Endothelial cell of umbilical vein (primary cell): Measurements from ENCODE around the gene AJM1. TPM values are rescaled to one million over a fixed set of nuclear protein-coding genes. Genes with fewer than 3 reads are reported as not detected.

Experiments
- BruUV-seq: library from RNA; stranded (reverse); fragments of 400-500 nt; replicated peaks from 2 replicates; lab custom pipeline; 2021; lab: Mats Ljungman, UMichigan
- CTCF ChIA-PET: fragments of 300-600, 350-600 bp; sonication (Branson Sonifier 250); formaldehyde crosslinking; loops from one replicate; lab custom pipeline; 2021; ENCODE audit warnings: antibody characterized with exemption, inconsistent platforms; lab: Charles Lee
- POLR2A ChIA-PET: fragments of 300-600, 350-600 bp; sonication (Branson Sonifier 250); formaldehyde crosslinking; loops from one replicate; lab custom pipeline; 2021; ENCODE audit warnings: antibody characterized with exemption, inconsistent platforms; lab: Charles Lee
- DNase-seq: peaks from one replicate; pipeline ENCODE4 v3.0.0-alpha.2; 2011; ENCODE audit warnings: low read depth, low spot score
- FAIRE-seq: peaks from 2 replicates; lab custom pipeline; 2011; peaks lifted over from hg19 to GRCh38; lab: Jason Lieb, UNC
- H2AFZ ChIP-seq: 2 replicates; pipeline ENCODE4 v1.6.0; 2012; ENCODE audit warnings: low read depth, low read length, control low read depth, inconsistent platforms
- H3K27ac ChIP-seq: 2 replicates; pipeline ENCODE4 v1.5.1; 2011; ENCODE audit warnings: low read depth, mild to moderate bottlenecking, control low read depth, low read length, moderate library complexity; ENCODE audit not compliant: insufficient read depth
- H3K27me3 ChIP-seq, 2 experiments: 2 replicates each; pipeline versions ENCODE4 v1.6.0 to v1.6.1; 2011; ENCODE audit warnings: low read length in 2 of 2, mixed read lengths in 1 of 2; ENCODE audit not compliant: control insufficient read depth in 2 of 2, insufficient read depth in 2 of 2
- H3K36me3 ChIP-seq, 2 experiments: 2 replicates in 1 of 2; 3 replicates in 1 of 2; pipeline ENCODE4 v1.5.1; 2011; ENCODE audit warnings: low read length in 2 of 2, mild to moderate bottlenecking in 1 of 2, moderate library complexity in 1 of 2; ENCODE audit not compliant: control insufficient read depth in 2 of 2, insufficient read depth in 2 of 2; ENCODE audit errors: extremely low read depth in 1 of 2
- H3K4me1 ChIP-seq: 3 replicates; pipeline ENCODE4 v1.5.1; 2011; ENCODE audit warnings: mild to moderate bottlenecking, low read length; ENCODE audit not compliant: control insufficient read depth, insufficient read depth; ENCODE audit errors: extremely low read depth
- H3K4me2 ChIP-seq: 2 replicates; pipeline ENCODE4 v1.6.1; 2011; ENCODE audit warnings: low read length, control low read depth, mixed read lengths; ENCODE audit not compliant: insufficient read depth
- H3K4me3 ChIP-seq, 3 experiments: fragments of 200-600 bp in 1 of 3; sonication (generic), shearing (Covaris generic) in 1 of 3; replicated peaks in 1 of 3; 2 replicates each; pipeline ENCODE4 v1.5.1; 2011 to 2016; ENCODE audit warnings: control low read depth in 3 of 3, low read length in 3 of 3, mild to moderate bottlenecking in 2 of 3, inconsistent platforms in 1 of 3, low read depth in 1 of 3, moderate library complexity in 1 of 3; ENCODE audit not compliant: insufficient read depth in 1 of 3
- H3K79me2 ChIP-seq: 2 replicates; pipeline ENCODE4 v1.6.0; 2012; ENCODE audit warnings: low read length, inconsistent platforms; ENCODE audit not compliant: control insufficient read depth, insufficient read depth
- H3K9ac ChIP-seq: replicated peaks from 2 replicates; pipeline ENCODE3; 2011; ENCODE audit warnings: low read length, control low read depth; ENCODE audit not compliant: insufficient read depth; ENCODE audit errors: extremely low read depth
- H3K9me1 ChIP-seq: replicated peaks from 3 replicates; pipeline ENCODE4 v1.6.0; 2011; ENCODE audit warnings: mild to moderate bottlenecking, low read length; ENCODE audit not compliant: control insufficient read depth, insufficient read depth; ENCODE audit errors: extremely low read depth
- H3K9me3 ChIP-seq: replicated peaks from 2 replicates; pipeline ENCODE4 v1.5.1; 2012; ENCODE audit warnings: low read length, inconsistent platforms; ENCODE audit not compliant: control insufficient read depth, insufficient read depth
- H4K20me1 ChIP-seq: replicated peaks from 2 replicates; pipeline ENCODE3; 2011; ENCODE audit warnings: mild to moderate bottlenecking, low read length; ENCODE audit not compliant: control insufficient read depth, insufficient read depth; ENCODE audit errors: extremely low read depth
- EZH2 ChIP-seq: IDR thresholded peaks from 2 replicates; pipeline ENCODE4 v1.6.1; 2012; ENCODE audit warnings: borderline replicate concordance, low read depth, mild to moderate bottlenecking, moderate library complexity, low read length, inconsistent platforms; ENCODE audit not compliant: severe bottlenecking
- FOS ChIP-seq: IDR thresholded peaks from 2 replicates; pipeline ENCODE4 v1.6.1; 2011; ENCODE audit warnings: mild to moderate bottlenecking, low read length, moderate library complexity, borderline replicate concordance; ENCODE audit not compliant: insufficient read depth
- GATA2 ChIP-seq: IDR thresholded peaks from 2 replicates; pipeline ENCODE4 v1.7.0; 2011; ENCODE audit warnings: low read depth, mild to moderate bottlenecking, moderate library complexity, mixed read lengths, low read length; ENCODE audit not compliant: insufficient read length, insufficient read depth
- JUN ChIP-seq: IDR thresholded peaks from 2 replicates; pipeline ENCODE4 v1.6.1; 2011; ENCODE audit warnings: borderline replicate concordance, low read depth; ENCODE audit not compliant: insufficient read length, insufficient read depth
- MYC ChIP-seq: IDR thresholded peaks from one replicate; pipeline ENCODE4 v1.6.1; 2011; ENCODE audit warnings: mild to moderate bottlenecking, low read depth, low read length
- POLR2A ChIP-seq: IDR thresholded peaks from 2 replicates; pipeline ENCODE4 v1.6.1; 2012; ENCODE audit warnings: low read depth, mild to moderate bottlenecking, control low read depth, low read length
- POLR2AphosphoS5 ChIP-seq: IDR thresholded peaks from 2 replicates; pipeline ENCODE4 v1.6.1; 2012; ENCODE audit warnings: low read depth, mild to moderate bottlenecking, control low read depth, low read length, moderate library complexity; ENCODE audit not compliant: insufficient read depth
- dilution Hi-C: fragments of 300-500 bp; cut with MboI; formaldehyde crosslinking; loops from one replicate; pipeline ENCODE4 v1.15.0; 2019; ENCODE audit warnings: low sequenced_read_pairs; ENCODE audit not compliant: extremely low pct_ligation_motif_present
- intact Hi-C: fragments of 100-400 bp; cut with micrococcal nuclease; formaldehyde crosslinking; loops from one replicate; pipeline ENCODE4 v1.10.0; 2022
- polyA plus RNA-seq, 4 experiments: library from polyadenylated mRNA; depleted of rRNA in 3 of 4; stranded (reverse) in 3 of 4; unstranded in 1 of 4; fragments of >200 nt; gene quantifications; 2 replicates each; pipeline versions ENCODE4 v1.2.1 to v1.2.3, GENCODE V29; 2011 to 2012; ENCODE audit warnings: missing spikeins in 1 of 4
- total RNA-seq: library from RNA; stranded (reverse); gene quantifications from 2 replicates; pipeline ENCODE4 v1.2.3, GENCODE V29; 2021
- TF ChIP-seq, protein P1 (sequence below): IDR thresholded peaks from 2 replicates; pipeline ENCODE4 v1.6.1; 2011; ENCODE audit not compliant: insufficient read depth, insufficient read length
- TF ChIP-seq, protein P2 (sequence below), 2 donors: IDR thresholded peaks; 1 replicate in 1 of 2; 2 replicates in 1 of 2; pipeline ENCODE4 v1.5.1; 2011; ENCODE audit warnings: low read length in 2 of 2, mild to moderate bottlenecking in 2 of 2, moderate library complexity in 2 of 2, control low read depth in 1 of 2, inconsistent platforms in 1 of 2, low read depth in 1 of 2; ENCODE audit not compliant: insufficient read depth in 1 of 2; ENCODE audit errors: extremely low read depth in 1 of 2

AJM1 gene
- total and polyA plus RNA-seq, 2 donors (not counting 3 experiments of a cell fraction or from before 2014, with no cell fraction given) = 0.30 to 1.3 TPM

DNA sequence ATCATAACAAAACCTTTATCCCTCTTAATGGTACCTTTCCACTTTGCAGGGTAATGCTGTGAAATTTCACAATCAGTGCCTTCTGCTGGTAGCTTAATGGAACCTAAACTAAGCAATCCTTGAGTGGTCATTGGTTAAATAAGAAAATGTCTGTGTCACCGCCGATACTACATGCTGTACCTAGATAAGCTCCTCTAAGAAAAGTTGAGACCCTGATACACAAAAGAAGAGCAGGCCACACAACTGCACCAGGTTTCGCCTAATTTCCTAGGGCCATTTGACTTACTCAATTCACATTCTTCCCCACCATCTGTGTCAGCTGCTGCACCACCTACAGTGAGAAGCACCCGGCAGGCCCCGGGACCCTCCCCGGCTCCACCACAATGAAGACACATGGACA, 32.9 kb downstream of the AJM1 start:
- POLR2A ChIA-PET = no interaction called here
- Histone ChIP-seq H2AFZ (no peak overlapping the region), H3K9me3 (no peaks in the 10 kb centered on the region), H3K4me3 (no peak overlapping the region), H3K9me1 (no peaks in the 10 kb centered on the region), H3K4me2 (no peak overlapping the region), H3K36me3 (no peaks in the 10 kb centered on the region), H3K27ac (no peak overlapping the region), H3K27me3 (no peaks in the 10 kb centered on the region), H4K20me1 (no peaks in the 10 kb centered on the region), H3K79me2 (no peaks in the 10 kb centered on the region), H3K4me1 (no peaks in the 10 kb centered on the region), H3K9ac (no peak overlapping the region)
- intact Hi-C loops (no loop called here), dilution Hi-C loops (no loop called here)
- BruUV-seq = no TSS peak
- DNase-seq = no peak
- no peak for FAIRE-seq
- TF ChIP-seq POLR2AphosphoS5 (no peak), FOS (no peak), GATA2 (no peak), EZH2 (no peak), MYC (no peak), JUN (no peak), POLR2A (no peak)
- TF ChIP-seq, protein P1, sequence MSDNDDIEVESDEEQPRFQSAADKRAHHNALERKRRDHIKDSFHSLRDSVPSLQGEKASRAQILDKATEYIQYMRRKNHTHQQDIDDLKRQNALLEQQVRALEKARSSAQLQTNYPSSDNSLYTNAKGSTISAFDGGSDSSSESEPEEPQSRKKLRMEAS = no peak
- TF ChIP-seq, protein P2, sequence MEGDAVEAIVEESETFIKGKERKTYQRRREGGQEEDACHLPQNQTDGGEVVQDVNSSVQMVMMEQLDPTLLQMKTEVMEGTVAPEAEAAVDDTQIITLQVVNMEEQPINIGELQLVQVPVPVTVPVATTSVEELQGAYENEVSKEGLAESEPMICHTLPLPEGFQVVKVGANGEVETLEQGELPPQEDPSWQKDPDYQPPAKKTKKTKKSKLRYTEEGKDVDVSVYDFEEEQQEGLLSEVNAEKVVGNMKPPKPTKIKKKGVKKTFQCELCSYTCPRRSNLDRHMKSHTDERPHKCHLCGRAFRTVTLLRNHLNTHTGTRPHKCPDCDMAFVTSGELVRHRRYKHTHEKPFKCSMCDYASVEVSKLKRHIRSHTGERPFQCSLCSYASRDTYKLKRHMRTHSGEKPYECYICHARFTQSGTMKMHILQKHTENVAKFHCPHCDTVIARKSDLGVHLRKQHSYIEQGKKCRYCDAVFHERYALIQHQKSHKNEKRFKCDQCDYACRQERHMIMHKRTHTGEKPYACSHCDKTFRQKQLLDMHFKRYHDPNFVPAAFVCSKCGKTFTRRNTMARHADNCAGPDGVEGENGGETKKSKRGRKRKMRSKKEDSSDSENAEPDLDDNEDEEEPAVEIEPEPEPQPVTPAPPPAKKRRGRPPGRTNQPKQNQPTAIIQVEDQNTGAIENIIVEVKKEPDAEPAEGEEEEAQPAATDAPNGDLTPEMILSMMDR (IDR thresholded peaks at IDR 0.05; ENCODE audit: extremely low read depth in 1 of 2, insufficient read depth in 1 of 2, low read depth in 1 of 2, low read length in 2 of 2) = no peak
- CTCF ChIA-PET = no interaction called here
